LNCAP (cell line): ENCODE measurements around the gene GRIK2.

ENCODE experiments used
- CTCF ChIP-seq: fragments of 450-650 bp; IDR thresholded peaks from 2 replicates; pipeline ENCODE4 v1.5.1; 2017; ENCODE audit warnings: mild to moderate bottlenecking

The GRIK2 gene

DNA sequence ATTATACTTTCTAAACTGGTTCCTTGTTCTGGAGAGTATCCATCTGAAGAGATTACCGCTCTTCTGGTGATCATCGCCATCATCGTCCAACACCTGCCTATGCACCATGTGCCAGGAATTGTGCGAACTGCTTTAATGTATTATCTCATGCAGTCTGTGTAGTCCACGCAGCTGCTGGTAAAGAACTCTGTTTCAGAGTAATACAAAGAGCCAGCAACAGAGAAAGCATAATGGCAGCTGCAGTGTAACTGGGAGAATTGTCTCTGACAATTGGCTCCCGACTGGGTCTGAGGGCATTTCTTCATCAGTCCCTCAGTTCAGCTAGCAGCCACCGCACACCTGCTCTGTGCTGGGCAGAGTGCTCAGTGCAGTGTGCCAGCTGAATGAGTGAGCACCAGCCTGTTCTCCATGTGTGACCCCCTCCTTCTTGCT, 383.4 kb downstream of the GRIK2 start:
- no peak for TF ChIP-seq CTCF

GRCh38 chr6:101777646-101778045, 384.1 kb downstream of the GRIK2 start:
- TF ChIP-seq CTCF, result no peak

- TF ChIP-seq CTCF, result no peak
Observed at GRCh38 chr6:101779051-101779844, 385.7 kb downstream of the GRIK2 start.

DNA sequence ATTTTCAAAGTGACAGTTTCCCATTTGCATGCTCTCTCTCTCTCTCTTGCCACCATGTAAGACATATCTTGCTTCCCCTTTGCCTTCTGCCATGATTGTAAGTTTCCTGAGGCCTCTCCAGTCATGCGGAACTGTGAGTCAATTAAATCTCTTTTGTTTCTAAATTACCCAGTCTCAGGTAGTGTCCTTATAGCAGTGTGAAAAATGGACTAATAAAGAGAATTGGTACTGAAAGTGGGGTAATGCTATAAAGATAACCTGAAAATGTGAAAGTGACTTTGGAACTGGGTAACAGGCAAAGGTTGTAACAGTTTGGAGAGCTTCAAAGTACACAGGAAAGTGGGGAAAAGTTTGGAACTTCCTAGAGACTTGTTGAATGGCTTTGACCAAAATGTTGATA, 389.8 kb downstream of the GRIK2 start:
- no peak for TF ChIP-seq CTCF

GRCh38 chr6:101784094-101784493, 390.6 kb downstream of the GRIK2 start:
- no peak for TF ChIP-seq CTCF

- no peak for TF ChIP-seq CTCF
Observed at GRCh38 chr6:101799531-101799930, 406.0 kb downstream of the GRIK2 start.

DNA sequence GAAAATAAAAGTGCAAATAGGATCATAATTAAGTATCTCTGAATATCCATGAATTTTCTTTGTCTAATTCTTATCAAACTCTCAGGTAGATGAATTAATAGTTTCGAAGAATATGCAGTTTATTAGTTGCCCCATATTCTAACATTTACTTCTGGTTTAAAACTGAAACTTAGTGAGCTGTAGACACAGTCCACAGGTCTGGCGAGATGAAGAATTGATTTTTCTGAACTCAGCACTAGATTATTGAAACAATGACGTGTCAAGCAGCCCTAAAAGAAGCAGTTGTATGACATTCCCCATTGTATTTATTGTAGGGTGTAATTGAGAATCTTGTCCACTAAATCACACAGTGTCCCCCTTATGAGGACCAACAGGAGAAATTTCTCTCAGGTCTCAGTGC, 407.1 kb downstream of the GRIK2 start:
- no peak for TF ChIP-seq CTCF

DNA sequence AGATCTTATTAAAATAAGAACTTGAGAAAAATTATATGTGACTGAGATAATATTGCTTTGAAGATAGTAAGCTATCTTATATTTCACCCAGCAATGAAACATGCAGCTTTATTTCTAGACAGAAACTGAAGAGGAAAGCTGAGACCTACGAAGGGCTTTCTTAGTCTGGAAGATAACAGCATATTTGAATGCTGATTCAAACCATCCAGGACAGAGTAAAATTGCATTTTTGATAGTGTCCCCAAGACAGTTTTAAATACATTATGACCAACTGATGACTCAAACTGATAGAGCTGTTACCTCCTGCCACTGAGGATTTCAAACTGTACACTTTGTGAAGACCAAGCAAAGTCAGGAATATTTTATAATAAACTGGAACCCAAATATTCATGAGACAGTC, 409.6 kb downstream of the GRIK2 start:
- no peak for TF ChIP-seq CTCF
